Pons (tissue), 1 donor: ENCODE measurements around the gene VSTM2B.
"Not testable (repeated sequence)": the region's sequence is repeated elsewhere in the genome, so short reads cannot be mapped to it uniquely, and the experiment has no call there.

ENCODE experiments used
- DNase-seq: peaks from one replicate; pipeline ENCODE4 v3.0.0-alpha.2; 2016; ENCODE audit warnings: low spot score

VSTM2B gene

DNA sequence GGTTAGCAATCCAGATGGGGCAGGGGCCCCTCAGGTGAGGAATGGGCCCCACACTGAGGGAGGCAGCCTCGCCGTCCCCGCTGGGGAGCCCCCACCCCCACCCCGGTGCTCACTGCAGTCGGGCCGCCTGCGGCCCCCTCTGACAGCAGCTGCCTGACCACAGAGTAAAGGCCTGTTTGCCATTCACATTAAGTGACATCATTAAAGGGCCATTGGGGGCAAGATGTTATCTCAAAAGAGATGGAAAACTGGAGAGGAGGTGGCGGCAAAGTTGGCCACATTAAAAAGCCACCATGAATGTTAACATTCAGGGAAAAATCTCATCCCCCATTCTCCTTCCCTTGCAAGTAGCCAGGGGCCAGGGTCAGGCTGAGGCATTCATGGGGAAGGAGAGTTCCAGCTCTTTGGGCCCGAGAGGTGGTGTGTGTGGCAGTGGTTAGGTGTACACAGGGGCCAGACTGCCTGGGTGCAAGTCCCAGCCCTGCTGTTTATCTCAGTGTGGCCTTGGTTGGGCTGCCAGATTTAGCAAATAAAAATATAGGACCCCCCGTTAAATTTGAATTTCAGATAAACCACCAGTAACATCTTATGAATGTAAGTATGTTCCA is 20.9 kb downstream of the VSTM2B start:
- no peak for DNase-seq

DNA sequence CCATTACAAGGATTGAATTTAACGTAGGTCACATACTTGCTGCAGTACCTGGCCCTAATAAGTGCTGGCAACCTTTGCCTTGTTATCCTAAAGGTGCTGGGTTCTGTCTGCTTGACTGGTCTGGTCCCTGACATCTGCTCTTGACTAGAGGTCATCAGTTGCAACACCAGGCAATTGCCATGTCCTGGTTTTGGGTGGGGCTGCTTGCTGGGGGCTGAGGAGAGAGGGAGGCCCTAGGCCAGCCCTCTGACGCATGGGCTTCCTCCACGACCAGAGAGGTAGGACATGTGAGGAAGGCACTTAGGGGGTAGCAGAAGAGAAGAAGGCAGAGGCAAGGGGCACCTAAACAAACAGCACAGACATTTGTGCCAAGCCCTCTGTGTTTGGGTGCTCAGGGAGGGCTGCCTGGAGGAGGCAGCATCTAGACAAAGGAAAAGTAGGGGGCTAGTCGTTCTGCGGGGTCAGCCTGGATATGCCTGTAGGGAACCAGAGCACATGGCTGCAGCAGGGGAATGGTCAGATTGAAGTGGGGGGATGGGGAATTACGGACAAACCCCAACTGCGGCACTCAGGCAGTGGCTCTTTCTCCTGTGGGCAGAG is 21.7 kb downstream of the VSTM2B start:
- DNase-seq: no peak

DNA sequence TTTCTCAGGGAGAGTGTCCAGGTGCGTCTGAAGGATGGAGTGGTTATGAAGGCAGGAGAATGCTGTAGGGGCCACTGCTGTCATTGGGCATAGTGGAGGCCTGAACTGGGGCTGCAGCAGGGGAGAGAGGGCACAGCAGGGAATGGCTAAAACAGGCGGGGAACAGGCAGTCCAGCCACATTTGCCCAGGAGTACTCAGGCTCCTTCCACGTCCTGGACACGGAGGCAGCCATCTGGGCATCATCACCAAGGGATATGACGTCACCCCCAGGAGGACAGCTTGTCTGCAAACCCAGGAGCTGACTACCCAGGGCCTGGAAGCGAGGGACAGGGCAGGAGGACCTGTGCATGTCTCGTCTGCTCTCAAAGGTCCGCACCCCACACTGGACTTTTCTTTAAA is 22.2 kb downstream of the VSTM2B start:
- no peak for DNase-seq

DNA sequence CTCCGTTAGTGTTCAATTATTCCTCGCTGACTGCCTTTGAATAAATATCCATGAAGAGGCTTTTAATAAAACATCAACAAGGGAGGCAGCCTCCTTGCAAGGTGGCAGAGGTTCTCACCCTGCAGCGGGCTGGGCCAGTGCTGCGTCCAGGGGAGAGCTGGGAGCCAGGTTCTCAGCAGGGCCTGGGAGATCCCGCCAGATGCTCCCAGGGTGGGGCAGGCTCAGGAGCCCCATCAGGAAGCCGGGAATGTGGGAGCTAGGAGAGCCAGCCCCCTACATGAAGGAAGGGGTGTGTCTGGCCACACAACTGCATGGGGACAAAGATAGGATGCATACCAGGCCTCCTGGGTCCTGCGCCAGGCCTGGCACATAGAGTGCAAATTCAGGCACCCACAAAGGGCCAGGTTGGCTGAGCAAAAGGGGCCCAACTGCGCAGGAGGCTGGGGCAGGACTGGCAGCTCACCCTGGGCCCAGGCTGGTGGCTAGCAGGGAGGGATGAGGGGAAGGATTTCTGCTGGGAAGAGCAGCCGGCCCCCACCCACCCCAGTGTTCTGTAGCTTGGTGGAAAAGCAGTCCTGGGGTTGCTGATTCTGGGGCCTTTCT is 22.8 kb downstream of the VSTM2B start:
- DNase-seq: no peak

DNA sequence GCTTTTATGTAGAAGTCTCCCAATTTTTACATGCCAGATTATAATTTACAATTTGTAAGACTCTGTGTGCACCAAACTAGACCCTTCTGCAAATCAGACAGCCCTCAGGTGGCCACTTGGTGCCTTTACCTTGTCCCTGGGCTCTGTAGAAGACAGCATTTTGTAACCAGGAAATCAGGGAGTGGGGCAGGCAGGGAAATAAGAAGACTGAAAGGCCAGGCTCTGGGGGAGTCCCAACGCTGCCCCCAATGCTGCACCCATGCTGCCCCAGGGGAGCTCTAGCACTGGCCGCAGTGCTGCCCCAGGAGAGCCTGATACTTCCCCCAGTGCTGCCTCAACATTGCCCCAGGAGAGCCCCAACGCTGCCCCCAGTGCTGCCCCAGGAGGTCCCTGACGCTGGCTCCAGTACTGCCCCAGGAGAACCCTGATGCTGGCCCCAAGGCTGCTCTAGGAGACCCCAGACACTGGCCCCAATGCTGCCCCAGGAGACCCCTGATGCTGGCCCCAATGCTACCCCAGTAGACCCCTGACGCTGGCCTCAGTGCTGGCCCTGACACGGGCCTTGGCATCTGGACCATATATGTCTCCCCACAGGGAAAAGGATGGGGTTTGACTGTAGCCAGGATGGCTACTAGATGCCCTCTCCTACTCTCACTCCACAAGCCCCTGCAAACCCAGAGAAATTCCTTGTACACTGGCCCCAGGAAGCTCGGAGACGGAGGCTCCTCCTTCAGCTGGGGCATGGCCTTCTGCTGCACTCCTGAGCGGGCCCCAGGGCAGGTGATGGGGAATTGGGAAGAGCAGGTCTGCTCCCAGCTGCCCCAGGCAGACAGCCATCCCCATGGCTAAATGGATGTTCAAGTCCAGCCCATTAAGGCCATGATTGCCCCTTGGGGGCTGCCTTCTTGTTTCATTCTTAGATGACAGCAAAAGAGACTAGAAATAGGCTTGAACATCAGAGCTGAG is 23.6 kb downstream of the VSTM2B start:
- no peak for DNase-seq

DNA sequence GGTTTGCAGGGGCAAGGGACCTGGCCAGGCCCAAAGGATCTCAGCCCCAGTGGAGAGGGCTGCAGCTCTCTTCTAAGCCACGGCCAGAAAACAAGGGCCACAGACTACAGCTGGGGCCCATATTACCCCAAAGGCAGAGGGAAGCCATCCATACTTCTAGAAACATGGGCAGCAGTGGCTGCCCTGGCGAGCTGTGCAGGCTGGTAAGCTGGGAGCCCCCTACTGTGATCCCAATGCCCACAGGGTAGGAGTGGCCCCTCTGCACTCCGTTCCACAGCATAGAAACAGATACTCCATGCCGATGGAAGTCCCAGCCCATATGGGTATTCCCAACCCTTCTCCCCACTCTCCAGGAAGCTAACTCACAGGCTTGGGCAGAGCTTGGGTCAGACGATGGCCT is 25.1 kb downstream of the VSTM2B start:
- DNase-seq: no peak

DNA sequence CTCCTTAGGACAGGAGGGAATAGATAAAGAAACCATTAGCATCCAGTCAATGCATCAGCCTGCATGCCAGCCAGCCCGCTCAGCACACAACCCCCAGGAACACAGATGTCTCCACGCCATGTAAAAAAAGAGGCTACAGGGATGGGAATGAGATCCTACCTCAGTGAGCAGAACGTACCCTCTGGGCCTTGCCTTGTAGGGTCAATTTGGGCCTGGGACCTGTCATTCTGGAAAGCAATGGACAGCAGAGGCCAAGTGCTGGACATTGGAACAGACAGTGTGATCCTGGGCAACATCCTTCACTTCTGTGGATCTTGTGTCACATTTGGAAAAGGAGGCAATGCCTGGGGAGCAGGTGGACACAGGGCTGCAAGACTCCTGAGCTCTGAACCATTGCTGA is 26.0 kb downstream of the VSTM2B start:
- DNase-seq: no peak

DNA sequence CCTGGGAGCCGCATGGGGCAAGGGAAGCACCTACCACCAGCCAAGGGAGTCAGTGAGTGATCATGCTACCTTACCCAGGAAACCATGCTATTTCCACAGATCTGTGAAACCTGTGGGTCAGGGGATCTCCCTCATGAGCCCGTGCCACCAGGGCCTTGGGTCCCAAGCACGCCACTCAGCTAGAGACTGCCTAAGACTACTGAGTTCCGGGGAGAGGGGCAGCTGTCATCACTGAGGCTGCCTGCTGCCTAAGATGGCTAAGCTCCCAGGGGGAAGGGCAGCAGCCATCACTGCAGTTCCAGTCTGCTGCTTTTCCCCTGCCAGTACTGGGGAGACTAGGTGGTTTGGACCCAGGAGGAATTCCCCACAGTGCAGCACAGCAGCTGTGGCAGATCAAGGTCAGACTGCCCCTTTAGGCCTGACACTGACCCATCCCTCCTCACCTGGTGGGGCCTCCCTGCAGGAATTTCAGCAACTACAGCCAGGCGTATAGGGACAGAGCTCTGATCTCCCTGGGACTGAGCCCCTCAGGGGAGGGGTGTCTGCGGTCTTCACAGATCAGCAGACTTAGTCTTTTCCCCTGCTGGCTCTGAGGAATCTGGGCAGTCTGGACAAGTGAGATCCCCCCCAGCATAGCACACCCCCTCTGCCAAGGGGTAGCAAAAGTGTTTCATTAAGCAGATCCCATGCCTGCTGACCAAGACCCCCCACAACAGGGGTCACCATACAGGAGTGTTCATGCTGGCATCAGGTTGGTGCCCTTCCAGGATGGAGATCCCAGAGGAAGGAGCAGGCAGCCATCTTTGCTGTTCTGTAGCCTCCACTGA is 26.9 kb downstream of the VSTM2B start:
- no peak for DNase-seq

DNA sequence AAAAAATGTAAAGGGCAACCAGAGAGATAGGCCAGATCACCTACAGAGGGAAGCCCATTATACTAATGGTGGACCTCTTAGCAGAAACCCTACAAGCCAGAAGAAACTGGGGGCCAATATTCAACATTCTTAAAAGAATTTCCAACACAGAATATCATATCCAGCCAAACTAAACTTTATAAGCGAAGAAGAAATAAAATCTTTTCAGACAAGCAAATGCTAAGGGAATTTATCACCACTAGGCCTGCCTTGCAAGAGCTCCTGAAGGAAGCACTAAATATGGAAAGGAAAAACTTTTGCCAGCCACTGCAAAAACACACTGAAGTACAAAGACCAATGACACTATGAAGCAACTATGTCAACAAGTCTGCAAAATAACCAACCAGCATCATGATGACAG is 28.4 kb downstream of the VSTM2B start:
- DNase-seq: no peak

DNA sequence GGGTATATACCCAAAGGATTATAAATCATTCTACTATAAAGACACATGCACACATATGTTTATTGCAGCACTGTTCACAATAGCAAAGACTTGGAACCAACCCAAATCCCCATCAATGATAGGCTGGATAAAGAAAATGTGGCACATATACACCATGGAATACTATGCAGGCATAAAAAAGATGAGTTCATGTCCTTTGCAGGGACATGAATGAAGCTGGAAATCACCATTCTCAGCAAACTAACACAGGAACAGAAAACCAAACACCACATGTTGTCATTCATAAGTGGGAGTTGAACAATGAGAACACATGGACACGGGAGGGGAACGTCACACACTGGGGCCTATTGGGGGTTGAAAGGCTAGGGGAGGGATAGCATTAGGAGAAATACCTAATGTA is 33.3 kb downstream of the VSTM2B start:
- not testable (repeated sequence) for DNase-seq

DNA sequence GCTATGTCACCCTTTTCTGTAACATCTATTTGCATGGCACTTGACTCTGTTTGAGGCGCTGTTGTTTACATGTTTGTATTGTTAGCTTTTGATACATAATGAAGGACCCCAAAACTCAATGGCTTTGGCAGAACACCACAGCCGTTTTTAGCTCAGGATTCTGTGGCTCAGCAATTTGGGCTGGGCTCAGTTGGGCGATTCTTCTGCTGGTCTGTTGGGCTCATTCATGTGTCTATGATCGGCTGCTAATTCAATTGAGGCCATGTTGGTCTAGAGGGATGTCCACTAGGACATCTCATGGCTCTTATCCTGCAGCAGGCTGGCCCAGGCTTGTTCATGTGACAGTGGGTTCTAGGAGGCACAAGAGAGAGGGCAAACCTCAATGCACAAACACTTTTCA is 33.9 kb downstream of the VSTM2B start:
- no peak for DNase-seq

DNA sequence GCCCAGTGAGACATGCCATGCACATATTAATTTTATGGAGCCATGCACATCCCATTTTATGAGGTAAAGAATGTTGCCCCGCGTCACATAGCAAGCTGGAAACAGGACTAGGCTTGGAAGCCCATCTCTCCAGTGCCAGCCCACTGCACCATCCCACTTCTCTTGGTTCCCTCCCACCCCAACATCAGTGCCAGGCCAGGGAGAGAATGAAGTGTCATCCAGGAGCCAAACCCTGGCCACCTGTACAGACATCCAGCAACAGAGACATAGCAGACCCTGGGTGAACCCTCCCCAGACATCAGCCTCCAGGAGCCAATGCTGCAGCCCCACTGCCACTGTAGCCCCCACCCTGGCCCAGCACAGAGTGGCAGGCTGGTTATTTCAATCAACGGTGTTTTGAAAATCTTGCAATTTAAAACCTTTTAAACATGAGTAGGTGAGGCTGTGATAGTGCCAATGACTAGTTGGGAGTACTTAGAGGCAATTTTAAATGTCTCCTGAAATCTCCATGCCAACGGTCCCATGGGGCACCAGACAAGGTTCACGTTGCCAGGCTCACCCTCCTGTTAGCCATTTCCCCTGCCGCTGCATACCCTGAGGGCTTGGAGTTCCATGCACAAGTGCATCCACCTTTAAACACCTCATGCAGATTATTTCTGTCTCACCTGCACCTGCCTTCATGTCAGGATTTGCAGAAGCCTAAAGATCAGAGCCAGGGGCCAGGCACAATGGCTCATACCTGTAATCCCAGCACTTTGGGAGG is 34.7 kb downstream of the VSTM2B start:
- no peak for DNase-seq

DNA sequence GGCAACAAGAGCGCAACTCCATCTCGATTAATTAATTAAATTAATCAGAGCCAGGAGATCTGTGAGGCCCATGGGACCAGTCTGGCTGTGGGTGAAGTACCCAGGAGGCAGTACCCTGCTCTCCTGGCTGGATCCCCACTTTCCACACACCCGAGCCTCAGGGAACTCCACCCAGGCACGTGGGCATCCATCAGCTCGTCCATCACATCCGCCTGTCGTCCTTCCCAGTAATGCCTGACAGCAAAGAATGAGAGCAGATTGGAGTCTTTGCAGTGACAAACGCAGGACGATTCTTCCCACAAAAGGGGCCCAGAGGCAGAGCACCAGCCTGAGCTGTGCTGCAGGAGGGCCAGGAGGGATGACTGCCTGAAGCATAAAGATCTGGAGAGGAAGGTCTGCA is 35.8 kb downstream of the VSTM2B start:
- no peak for DNase-seq

DNA sequence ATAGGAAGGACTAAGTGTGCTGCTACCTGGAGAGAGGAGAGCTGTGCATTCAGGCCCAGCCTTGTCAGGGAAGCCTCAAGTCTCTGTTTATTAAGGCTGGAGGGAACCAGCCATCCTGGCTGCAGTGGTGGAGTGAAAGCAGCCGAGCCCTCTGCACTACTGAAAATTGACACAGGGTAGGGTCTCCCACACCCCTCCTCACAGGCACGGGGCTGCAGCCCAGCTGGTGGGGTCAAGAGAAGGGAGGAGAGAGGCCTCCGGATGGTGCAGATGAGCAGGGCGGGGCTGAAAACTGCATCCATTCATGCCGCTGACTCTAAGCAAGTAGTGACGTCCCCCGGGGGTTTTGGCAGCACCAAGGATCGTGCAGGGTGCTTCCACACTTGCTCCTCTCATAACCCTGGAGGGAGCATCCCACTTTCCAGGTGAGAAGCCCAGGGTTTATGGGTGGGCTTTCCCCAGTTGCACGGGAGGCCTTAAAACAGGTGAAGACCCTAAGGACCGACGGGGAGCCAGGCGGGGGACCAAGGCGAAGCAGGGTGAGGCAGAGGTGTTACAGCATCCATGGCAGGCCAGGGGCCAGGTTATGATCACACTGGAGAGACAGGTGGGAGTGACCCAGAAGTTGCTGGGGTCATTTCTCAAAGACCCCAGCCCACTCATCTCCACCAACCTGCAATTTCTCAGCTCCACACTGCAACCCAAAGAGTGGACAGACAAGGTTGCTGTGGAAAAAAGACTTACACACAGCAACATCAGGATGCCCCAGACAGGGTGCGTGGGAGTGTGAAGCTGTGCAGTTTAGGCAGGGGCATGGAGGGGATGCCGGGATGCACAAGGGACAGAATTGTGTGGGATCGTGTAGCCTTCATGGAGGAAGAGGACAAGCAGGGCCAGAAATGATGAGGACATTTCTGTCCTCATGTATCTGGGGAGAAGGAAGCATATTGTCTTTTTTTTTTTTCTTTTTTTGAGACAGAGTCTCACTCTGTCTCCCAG is 36.8 kb downstream of the VSTM2B start:
- DNase-seq: no peak

DNA sequence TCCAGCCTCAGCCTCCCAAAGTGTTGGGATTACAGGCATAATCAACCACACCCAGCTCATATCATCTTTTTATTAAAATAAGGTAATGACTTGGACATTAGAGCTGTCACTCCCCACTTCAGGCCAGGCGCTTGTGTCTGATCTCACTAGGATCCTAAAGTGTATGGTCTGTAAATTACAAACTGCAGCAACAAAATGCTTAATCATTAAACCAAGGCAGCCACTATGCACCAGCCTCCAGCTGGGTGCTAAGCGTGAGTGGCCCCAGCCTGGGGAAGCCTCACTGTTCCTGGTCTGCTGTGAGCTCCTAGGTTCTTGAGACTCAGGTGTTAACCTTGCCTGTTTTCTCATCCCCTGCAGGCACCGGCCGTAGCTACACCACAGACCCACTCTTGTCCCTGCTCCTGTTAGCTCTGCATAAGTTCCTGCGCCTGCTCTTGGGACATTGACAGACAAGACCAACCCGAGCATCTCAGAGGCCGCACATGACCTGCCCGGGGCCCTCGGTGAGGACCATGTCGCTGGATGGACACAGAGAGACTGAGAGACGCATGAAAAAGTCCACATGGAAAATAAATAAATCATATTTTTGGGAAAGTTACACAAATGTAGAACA is 37.8 kb downstream of the VSTM2B start:
- no peak for DNase-seq

DNA sequence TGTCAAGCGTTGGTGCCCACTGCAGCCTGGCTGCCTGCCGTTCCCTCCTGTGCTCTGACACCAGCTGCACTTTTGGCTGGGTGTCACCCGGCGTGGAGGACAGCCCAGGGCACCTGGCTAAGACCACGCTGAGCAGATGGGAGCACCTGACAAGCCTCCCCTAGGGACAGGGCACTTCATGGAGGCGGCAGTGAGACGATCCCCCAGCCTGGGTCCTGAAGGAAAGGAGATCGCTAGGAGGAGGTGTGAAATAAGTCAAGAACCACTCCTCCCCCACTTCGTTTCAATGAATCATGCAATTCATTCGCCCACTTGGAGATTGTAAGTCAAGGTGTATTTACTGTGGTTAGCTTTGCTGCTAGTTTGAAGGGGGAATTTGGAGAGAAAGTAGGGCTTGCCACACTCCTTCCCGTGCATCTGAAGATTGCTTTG is 38.8 kb downstream of the VSTM2B start:
- peak; percentile 1 for DNase-seq

DNA sequence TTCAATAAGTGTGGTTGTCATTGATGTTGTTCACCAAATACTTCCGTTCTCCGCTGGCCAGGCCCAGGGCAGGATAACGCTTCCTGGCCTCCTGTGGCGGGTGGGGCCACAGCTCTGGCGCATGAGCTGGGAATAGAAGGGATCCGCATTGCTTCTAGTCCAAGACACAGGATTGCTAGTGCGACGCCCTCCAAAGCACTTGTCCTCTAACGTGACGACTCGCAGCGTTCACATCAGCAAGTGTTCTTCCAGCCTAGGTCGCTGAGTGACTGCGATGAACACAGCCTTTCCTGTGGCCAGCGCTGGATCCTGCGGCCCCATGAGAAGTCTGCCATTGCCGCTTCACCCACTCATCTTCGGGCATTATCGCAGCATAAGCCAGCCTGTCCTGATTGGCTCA is 39.4 kb downstream of the VSTM2B start:
- DNase-seq: no peak

DNA sequence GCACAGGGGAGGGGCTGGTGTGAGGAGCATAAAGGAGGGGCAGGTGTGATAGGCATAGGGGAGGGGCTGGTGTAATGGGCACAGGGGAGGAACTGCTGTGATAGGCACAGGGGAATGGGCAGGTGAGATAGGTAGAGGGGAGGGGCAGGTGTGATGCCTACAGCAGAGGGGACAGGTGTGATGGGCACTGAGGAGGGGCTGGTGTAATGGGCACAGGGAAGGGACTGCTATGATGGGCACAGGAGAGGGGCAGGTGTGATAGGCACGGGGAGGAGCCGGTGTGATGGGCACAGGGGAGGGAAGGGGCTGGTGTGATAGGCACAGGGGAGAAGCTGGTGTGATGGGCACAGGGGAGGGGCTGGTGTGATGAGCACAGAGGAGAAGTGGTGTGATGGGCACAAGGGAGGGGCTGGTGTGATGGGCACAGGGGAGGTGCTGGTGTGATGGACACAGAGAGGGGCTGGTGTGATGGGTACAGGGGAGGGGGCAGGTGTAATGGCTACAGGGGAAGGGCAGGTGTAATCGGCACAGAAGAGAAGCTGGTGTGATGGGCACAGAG is 40.8 kb downstream of the VSTM2B start:
- DNase-seq: no peak

DNA sequence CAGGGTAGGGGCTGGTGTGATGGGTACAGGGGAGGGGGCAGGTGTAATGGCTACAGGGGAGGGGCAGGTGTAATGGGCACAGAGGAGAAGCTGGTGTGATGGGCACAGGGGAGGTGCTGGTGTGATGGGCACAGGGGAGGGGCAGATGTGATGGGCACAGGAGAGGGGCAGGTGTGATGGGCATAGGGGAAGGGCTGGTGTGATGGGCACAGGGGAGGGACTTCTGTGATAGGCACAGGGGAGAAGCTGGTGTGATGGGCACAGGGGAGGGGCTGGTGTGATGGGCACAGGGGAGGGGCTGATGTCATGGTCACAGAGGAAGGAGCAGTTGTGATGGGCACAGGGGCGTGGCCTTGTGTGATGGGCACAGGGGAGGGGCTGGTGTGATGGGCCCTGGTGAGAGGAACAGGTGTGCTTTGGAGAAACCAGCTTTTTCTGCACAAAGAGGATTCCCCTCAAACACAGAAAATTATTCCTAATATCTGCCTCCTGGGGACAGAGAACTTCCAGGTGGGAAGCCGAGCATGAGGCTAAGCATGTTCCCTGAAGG is 41.6 kb downstream of the VSTM2B start:
- DNase-seq: no peak
